IPS DF 6.9 (cell line): ENCODE results near the gene TINCR.

Experiments used
- DNase-seq: peaks from one replicate; pipeline ENCODE4 v3.0.0-alpha.2; 2013; ENCODE audit warnings: low read depth, low spot score
- H3K27ac ChIP-seq: one replicate; pipeline ENCODE4 v1.5.1; 2013; ENCODE audit warnings: low read length, control low read depth
- H3K27me3 ChIP-seq: 2 replicates; pipeline ENCODE4 v1.6.1; 2013; ENCODE audit warnings: mild to moderate bottlenecking, low read length; ENCODE audit not compliant: control insufficient read depth, insufficient read depth
- H3K36me3 ChIP-seq: 2 replicates; pipeline ENCODE4 v1.6.1; 2013; ENCODE audit warnings: low read length; ENCODE audit not compliant: control insufficient read depth, insufficient read depth
- H3K4me1 ChIP-seq: 2 replicates; pipeline ENCODE4 v1.6.1; 2013; ENCODE audit warnings: low read length; ENCODE audit not compliant: control insufficient read depth, insufficient read depth
- H3K4me3 ChIP-seq: 2 replicates; pipeline ENCODE4 v1.5.1; 2013; ENCODE audit warnings: mild to moderate bottlenecking, low read length
- H3K9me3 ChIP-seq: 2 replicates; pipeline ENCODE4 v1.6.1; 2013; ENCODE audit warnings: low read length, inconsistent platforms; ENCODE audit not compliant: control insufficient read depth, insufficient read depth
- WGBS: extraction: QIAGEN DNeasy Blood & Tissue Kit; methylation state at CpG from one replicate; pipeline ENCODE4 v1.1.7; 2013; ENCODE audit warnings: mixed read lengths, missing lambda C conversion rate; ENCODE audit not compliant: insufficient read length, insufficient coverage; 5-methylcytosine and 5-hydroxymethylcytosine counted together

Gene TINCR

DNA sequence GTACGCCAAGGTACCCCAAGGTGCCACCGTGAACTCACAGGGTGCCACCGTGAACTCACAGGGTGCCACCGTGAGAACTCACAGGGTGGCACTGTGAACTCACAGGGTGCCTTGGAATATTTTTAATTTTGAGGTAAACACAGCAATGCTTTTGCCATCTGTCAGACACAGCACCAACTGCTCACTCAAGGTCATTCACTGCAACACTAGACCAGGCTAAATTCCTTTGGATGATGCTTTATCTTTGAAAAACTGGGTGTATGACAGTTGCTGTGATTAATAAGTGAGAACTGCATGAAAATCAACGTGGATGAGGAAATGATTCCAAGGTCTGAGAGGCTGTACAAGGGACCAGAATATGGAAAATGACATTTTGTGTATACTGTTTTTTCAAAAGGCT, 35.9 kb upstream of the TINCR start:
- no peaks in the 10 kb centered on the region for H3K9me3 ChIP-seq
- H3K36me3 ChIP-seq: peaks cover 41% of the 10 kb centered on the region
- DNase-seq: no peak
- no CpG with 5 or more reads among the region's 5 CpGs for WGBS
- H3K4me3 ChIP-seq: no peak overlapping the region
- no peaks in the 10 kb centered on the region for H3K27me3 ChIP-seq
- no peak overlapping the region for H3K27ac ChIP-seq
- no peaks in the 10 kb centered on the region for H3K4me1 ChIP-seq

DNA sequence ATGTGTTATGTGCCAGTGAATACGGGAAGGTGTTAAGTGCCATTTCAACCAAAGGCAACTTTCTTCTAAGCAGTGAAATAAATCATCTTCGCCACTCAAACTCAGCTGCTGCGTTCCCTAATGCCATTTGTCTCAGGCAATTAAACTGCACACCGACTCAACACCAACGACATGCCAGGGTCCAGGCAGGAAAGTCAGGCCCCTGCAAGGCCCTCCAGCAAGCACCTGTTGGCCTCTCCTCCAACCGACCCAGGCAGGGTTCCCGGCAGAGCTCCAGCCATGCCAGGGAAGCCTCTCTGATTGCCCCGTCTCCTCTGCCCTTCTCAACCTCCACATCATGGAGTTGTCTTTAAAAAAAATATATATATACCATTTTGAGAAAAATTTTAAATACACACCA, 33.0 kb upstream of the TINCR start:
- WGBS: no CpG with 5 or more reads among the region's 8 CpGs
- no peak overlapping the region for H3K4me3 ChIP-seq
- H3K27me3 ChIP-seq: no peaks in the 10 kb centered on the region
- no peaks in the 10 kb centered on the region for H3K4me1 ChIP-seq
- no peak overlapping the region for H3K27ac ChIP-seq
- H3K36me3 ChIP-seq: peaks cover 46% of the 10 kb centered on the region
- no peak for DNase-seq
- H3K9me3 ChIP-seq: no peaks in the 10 kb centered on the region

DNA sequence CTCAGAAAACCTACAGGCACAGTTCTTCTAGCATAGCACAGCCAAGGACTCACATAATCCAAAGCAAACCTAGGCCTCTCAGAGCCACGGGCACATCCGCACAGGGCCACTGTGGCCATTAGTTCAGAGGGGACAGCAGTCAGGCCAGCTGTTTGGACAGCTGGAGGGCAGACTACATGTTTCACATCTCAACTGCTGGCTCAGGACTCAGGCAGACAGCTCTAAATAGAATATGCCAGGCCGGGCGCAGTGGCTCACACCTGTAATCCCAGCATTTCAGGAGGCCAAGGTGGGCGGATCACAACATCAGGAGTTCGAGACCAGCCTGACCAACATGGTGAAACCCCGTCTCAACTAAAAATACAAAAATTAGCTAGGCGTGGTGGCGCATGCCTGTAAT, 28.0 kb upstream of the TINCR start:
- H3K27ac ChIP-seq: no peak overlapping the region
- DNase-seq: no peak

DNA sequence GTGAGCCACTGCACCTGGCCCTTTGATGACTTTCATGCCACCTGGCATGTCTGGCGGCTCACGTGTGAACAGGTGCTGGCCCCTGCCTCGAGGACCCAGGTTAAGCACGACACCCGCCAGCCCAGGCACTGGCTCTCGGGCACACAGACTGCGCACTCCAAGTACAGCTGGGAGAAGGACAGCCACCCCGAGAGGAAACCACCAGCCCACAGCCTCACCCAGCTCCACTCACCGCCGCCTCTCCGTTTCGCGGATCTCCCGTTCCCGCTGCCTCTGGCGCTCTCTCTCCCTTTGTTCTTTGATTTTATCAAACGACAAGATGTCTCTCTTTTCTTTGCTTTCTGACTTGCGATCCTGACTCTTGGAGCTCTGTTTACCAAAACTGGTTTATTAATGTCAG, 27.4 kb upstream of the TINCR start:
- no CpG with 5 or more reads among the region's 18 CpGs for WGBS
- H3K27me3 ChIP-seq: no peaks in the 10 kb centered on the region

More for the DNA sequence above, 28.0 kb upstream of the TINCR start:
- WGBS: no CpG with 5 or more reads among the region's 9 CpGs
- no peaks in the 10 kb centered on the region for H3K27me3 ChIP-seq
- no peaks in the 10 kb centered on the region for H3K9me3 ChIP-seq
- peaks cover 67% of the 10 kb centered on the region for H3K36me3 ChIP-seq
- H3K4me1 ChIP-seq: no peaks in the 10 kb centered on the region
- H3K4me3 ChIP-seq: no peak overlapping the region

DNA sequence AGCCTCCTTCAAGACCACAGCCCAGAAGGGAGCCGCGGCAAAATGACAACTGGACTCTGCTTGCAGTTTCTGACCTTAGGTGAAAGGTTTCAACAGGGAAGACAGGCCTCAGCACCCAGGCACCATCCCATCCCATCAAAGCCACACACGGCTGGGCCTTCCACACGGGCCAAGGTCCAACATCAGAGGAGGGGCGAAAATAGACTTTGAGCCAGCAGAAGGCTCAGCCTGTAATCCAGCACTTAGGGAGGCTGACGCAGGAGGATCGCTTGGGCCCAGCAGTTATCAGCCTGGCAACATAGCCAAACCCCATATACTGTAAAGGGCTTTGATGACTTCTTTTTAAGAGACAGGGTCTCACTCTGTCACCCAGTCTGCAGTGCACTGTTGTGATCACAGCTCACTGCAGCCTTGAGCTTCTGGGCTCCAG, 26.8 kb upstream of the TINCR start:
- Histone ChIP-seq H3K27me3 (no peaks in the 10 kb centered on the region), H3K4me3 (no peak overlapping the region), H3K36me3 (peaks cover 67% of the 10 kb centered on the region), H3K9me3 (no peaks in the 10 kb centered on the region), H3K4me1 (no peaks in the 10 kb centered on the region), H3K27ac (no peak overlapping the region)
- DNase-seq: no peak
- no CpG with 5 or more reads among the region's 7 CpGs for WGBS

More for the DNA sequence above, 27.4 kb upstream of the TINCR start:
- Histone ChIP-seq H3K36me3 (peaks cover 67% of the 10 kb centered on the region), H3K4me3 (no peak overlapping the region), H3K4me1 (no peaks in the 10 kb centered on the region), H3K27ac (no peak overlapping the region), H3K9me3 (no peaks in the 10 kb centered on the region)
- DNase-seq: no peak

DNA sequence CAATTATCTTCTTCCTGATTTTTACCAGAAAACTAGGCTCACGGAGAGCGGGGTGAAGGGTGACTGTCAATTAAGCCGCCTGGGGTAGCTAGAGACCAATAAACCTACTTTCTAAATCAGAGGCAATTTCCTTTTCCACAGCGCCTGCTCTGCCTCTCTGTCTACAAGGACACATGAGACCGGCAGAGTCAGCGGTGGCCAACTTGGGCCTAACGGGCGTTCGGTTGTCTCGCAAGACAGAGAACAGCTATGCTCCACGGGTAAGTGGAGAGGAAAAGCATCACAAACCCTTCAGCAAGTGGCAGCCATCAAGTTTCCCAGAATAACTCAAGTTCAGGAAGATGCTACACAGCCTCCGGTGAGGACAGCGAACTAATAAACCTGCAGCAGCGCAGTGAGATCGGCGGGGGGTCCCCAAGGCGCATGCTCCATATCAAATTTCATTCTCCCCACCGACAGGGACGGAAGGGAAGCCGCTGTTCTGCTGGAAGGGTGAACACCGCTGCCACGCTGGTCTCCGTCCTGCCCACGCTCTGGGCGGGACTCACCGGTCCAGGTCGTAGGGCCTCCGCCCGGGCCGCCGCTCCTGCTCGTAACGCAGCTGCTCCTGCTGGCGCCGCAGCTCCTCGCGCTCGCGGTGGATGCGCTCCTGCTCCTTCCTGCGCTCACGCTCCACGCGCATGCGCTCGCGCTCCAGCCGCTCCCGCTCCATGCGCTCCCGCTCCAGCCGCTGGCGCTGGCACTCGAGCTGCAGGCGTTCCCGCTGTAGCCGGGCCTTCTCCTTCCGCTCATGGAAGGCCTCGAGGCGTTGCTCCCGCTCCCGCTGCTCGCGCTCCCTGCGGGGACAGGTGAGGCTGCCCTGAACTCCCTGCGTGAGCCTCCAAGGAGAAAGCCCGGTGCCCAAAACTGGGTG, 25.8 kb upstream of the TINCR start:
- no peak overlapping the region; the same call in 1 of the 2 replicates for H3K4me3 ChIP-seq
- no peak overlapping the region for H3K27ac ChIP-seq
- H3K4me1 ChIP-seq: no peaks in the 10 kb centered on the region
- H3K36me3 ChIP-seq: peaks cover 66% of the 10 kb centered on the region
- H3K9me3 ChIP-seq: no peaks in the 10 kb centered on the region
- H3K27me3 ChIP-seq: no peaks in the 10 kb centered on the region
- DNase-seq: no peak
- WGBS: no CpG with 5 or more reads among the region's 67 CpGs

DNA sequence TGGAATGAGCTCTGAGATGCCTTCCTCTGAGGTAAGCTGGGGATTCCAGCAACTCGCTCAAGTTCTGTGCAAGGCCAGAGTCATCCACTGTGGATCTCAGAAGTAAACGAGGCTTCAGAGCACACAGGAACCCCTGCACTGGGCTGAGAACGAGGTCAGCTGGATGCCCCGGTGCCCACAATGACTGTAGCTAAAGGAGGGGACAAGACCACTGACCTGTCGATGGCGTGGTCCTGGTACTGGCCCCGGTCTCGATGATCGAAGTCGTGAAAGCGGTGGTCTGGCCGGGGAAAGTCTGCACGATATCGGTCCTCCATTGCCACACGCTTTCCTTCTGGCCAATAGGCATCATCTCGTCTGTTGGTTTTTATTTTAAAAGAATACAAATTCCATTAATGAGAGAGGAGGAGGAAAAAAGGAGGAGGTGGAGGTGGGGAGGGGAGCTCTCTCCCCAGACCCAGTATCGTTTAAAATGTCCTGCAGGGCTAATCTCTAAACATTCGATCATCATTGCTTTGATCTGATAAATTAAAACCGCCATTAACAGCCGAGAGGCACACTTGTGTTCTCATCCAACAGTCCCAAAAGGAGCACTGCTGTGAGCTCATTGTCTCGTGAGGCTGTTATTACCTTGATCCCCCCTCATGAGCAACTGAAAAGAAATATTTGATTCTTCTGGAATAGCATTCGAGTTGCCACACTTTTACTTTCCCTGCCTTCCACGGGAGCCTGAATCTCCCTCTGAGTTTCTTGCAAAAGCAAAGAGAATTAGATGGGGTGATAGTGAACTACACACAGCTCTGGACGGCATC, 25.0 kb upstream of the TINCR start:
- Histone ChIP-seq H3K4me1 (no peaks in the 10 kb centered on the region; the same call in 1 of the 2 replicates), H3K4me3 (no peak overlapping the region), H3K36me3 (peaks cover 68% of the 10 kb centered on the region), H3K9me3 (no peaks in the 10 kb centered on the region), H3K27me3 (no peaks in the 10 kb centered on the region), H3K27ac (no peak overlapping the region)
- no peak for DNase-seq
- WGBS: no CpG with 5 or more reads among the region's 24 CpGs

DNA sequence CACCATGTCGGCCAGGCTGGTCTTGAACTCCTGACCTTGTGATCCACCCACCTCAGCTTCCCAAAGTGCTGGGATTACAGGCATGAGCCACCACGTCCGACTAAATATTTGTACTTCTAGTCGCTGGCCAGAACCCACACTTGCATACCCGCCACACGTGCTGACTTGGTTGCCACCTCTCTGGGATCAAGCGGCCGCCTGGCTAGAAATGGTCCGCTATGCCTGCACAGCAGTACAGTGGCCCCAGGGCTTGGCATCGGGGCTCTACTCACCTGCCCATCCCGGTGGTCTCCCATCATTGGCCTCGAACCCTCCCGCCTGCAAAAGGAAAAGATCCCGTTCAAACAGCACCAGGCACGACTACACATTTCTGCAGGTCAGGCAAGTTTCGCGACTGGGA, 23.7 kb upstream of the TINCR start:
- no CpG with 5 or more reads among the region's 17 CpGs for WGBS
- peaks cover 65% of the 10 kb centered on the region for H3K36me3 ChIP-seq
- no peaks in the 10 kb centered on the region for H3K9me3 ChIP-seq
- DNase-seq: no peak
- H3K4me1 ChIP-seq: peaks cover under 1% of the 10 kb centered on the region
- no peak overlapping the region for H3K4me3 ChIP-seq
- H3K27ac ChIP-seq: no peak overlapping the region
- no peaks in the 10 kb centered on the region for H3K27me3 ChIP-seq

DNA sequence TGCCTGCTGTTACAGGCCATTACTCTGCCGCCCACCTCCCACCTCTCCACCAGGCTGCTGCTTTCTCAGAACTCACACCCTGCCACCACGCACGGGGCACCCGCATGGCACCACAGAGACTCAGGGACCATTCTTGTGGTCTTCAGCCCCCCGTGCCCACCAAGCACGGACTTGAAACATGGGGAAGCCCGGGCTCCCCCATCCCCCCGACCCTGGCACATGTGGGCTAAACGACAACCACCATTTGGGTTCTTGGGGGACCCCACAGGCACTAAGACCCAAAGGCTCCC, 23.1 kb upstream of the TINCR start:
- H3K9me3 ChIP-seq: no peaks in the 10 kb centered on the region
- no CpG with 5 or more reads among the region's 9 CpGs for WGBS
- no peak for DNase-seq
- H3K4me1 ChIP-seq: peaks cover 4% of the 10 kb centered on the region
- H3K27me3 ChIP-seq: no peaks in the 10 kb centered on the region
- H3K27ac ChIP-seq: no peak overlapping the region
- peaks cover 65% of the 10 kb centered on the region for H3K36me3 ChIP-seq
- no peak overlapping the region for H3K4me3 ChIP-seq

DNA sequence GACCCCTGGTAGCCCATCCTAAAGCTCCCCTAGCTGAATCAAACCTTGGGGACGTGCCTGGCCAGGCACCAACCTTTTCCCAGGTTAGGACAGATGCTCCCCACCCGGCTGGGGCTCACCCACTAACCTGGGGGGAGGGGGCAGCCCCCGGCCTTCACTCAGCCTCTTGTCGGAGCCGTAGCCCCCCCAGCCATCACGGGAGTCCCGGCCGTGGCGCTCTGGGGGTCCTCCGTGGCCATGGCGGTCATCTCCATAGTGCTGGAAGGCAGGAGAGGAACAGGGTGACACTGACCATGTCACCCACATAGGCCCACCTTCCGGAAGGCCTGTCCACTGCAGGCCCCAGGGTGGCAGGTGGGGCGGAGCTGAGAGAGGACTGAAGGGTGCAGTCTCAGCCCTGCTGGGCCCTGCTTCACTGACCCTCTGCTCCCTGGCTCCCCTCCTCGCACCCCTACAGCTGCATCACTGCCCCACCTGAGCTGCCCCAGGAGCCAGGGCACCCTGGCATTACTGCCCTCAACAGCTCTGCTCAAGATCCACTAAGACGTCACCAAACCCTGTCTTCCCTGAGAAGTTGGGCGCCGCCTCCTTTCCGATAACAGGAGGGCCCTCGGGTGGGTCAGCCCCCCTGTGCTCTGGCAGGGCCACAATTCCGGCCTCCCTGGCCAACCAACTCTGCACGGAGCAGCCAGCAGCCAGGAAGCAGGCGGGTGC, 22.6 kb upstream of the TINCR start:
- WGBS: no CpG with 5 or more reads among the region's 22 CpGs
- peaks cover 63% of the 10 kb centered on the region for H3K36me3 ChIP-seq

More for the DNA sequence above, 22.6 kb upstream of the TINCR start:
- DNase-seq: no peak
- Histone ChIP-seq H3K4me3 (no peak overlapping the region), H3K4me1 (peaks cover 5% of the 10 kb centered on the region), H3K27ac (no peak overlapping the region), H3K9me3 (no peaks in the 10 kb centered on the region), H3K27me3 (no peaks in the 10 kb centered on the region)
